GM18873 (cell line): ENCODE measurements around the gene FTCD.
"Not testable (repeated sequence)": the region's sequence is repeated elsewhere in the genome, so short reads cannot be mapped to it uniquely, and the experiment has no call there.

Experiments used
- ATAC-seq: cut with Tn5 transposase; IDR thresholded peaks from one replicate; pipeline ENCODE4 v1.9.1; 2021; ENCODE audit warnings: mild to moderate bottlenecking, moderate library complexity, moderate number of reproducible peaks; ENCODE audit not compliant: unreplicated experiment, low FRiP score

Gene FTCD

DNA sequence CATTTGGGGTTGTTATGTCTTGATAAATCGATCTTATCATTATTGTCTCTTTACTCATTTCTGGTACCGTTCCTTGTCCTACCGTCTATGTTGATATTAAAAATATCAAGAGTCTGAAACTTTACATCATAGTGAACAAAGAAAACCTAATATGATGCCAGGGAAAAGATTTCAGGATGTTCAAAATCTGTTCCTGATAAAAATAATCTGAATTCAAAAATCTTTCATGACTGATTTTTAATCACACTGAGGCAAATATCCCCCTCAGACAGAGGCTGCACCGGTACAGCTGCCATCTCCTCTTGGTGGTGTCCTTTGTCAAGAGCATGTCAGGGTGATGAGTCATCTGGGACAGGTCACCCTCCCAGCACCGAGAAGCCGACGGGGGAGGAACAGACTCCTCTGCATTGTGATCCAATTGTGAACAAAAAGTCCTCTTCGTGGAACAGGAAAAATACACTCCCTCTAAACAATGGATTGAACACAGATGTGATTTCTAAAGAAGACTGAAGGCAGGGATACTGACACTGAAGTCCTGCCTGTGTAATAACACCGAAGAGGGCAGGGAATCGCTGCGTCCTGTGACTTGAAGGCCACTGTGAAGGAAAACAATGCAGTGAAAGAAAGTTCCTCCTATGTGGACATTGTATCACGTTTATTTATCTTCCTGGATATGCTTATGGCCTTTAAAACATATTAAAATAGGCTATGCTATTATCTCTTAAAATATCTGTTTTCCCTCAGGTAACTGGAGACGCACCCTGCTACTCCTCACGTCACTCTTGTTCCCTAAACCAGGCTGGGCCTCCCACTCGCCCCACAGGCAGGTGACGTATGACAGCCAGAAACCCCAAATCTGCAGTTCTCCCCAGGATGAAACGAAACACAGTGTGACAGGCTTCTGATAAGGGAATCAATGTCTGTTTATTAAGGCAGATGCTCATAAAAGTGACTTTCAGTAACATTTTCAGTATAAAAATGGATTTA, 33.1 kb upstream of the FTCD start:
- no peak for ATAC-seq

DNA sequence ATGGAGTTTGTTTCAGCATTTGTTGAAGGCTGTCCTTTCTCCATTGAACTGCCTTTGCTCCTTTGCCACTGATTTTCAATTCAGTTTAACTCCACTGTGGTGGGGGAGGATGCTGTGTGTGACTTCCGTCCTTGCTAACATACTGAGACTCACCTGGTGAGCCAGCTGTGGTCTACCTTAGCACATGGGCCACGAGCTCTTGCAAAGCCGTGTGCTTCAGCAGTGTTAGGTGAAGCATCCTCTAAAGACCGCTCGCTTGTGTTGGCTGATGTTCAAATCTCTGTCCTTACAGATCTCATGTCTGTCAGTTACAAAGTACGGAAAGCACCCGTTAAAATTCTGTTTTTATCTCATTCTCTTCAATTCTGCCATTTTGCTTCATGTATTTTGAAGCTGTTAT, 32.4 kb upstream of the FTCD start:
- ATAC-seq, result no peak

DNA sequence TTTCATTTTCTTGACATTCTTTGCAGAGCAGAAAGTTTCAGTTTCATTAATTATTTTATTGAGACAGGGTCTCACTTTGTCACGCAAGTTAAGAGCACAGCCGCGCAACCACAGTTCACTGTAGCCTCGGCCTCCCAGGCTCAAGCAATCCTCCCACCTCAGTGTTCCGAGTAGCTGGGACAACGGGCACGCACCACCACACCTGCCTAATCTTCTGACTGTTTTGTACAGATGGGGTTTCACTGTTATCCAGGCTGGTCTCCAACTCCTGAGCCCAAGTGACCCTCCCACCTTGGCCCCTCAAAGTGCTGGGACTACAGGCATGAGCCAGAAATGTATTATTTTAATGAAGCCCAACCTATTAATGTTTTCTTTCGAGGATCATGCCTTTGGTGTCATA, 31.9 kb upstream of the FTCD start:
- no peak for ATAC-seq

DNA sequence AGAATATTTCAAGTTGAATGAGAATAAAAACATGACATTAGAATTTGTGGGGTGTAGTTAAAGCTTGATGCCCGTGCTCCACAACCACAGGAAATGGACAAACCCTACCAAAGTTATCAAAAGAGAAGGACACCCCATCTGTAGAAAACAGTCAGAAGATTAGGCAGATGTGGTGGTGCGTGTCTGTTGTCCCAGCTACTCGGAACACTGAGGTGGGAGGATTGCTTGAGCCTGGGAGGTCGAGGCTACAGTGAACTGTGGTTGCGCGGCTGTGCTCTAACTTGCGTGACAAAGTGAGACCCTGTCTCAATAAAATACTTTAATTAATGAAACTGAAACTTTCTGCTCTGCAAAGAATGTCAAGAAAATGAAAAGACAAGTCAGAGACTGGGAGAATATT, 30.3 kb upstream of the FTCD start:
- no peak for ATAC-seq

DNA sequence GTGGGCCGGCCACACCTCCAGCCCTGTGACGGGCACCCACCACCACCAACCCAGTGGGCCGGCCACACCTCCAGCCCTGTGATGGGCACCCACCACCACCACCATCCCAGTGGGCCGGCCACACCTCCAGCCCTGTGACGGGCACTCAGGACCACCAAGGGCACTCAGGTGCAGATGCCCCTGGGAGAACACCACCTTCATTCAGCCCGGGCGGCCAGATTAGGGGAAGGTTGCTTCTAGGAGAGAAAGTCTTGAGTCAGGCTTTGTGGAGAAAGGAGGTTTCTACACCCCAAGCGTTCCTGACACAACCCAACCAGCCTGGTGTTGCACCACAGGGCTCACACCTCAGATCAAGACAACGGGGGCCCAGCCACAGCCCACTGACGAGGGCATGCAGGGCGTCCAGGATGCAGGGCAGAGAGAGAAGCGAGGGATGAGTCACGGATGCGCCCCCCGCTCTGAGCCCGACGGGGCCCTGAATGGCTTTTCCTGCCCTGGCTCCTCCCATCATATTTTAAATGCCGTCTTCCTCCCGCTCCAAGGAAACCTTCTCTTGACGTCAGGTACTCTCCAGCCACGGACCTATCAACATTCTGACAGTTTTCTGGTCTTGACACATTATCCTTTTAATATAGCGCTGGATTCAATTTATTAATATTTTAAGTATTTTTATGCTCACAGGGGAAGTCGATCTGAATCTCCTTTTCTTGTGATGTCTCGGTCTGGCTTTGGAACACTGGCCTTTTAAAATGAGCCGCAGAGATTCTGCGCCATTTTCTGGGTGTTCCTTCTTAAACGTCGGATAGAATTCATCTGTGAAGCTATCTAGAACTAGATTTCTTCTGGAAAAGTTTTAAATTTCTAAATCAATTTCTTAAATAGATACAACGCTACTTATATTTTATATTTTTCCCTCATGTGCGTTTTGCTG, 29.5 kb upstream of the FTCD start:
- ATAC-seq, result no peak

DNA sequence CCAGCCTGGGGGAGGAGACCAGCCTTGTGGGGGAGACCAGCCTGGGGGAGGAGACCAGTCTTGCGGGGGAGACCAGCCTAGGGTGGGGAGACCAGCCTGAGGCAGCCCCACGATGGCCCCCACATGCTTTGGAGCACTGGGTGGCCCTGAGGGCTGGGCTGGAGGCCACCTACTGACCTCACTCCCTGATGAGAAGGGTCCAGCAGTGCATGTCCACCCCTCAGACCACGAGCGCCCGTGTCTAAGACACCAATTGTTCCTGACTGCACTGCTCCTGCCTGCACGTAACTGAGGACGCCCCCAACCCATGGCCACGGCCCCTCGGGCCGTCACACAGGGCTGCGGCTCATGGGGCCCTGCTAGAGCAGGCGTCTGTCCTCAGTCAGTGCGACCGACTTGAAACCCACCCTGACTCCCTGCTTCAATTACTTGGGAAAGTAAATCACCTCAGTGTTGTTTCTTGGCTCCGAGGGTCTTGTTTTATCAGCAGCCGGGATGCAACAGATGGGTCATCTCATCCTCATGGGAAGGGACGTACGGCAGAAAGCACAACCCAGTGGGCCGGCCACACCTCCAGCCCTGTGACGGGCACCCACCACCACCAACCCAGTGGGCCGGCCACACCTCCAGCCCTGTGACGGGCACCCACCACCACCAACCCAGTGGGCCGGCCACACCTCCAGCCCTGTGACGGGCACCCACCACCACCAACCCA, 28.7 kb upstream of the FTCD start, which contains the start of gene SPATC1L:
SPATC1L (minus strand) TSS at position 550 of the 715 bp plus-strand sequence. CDS start 1,643 bp downstream, outside the sequence.
- no peak for ATAC-seq

DNA sequence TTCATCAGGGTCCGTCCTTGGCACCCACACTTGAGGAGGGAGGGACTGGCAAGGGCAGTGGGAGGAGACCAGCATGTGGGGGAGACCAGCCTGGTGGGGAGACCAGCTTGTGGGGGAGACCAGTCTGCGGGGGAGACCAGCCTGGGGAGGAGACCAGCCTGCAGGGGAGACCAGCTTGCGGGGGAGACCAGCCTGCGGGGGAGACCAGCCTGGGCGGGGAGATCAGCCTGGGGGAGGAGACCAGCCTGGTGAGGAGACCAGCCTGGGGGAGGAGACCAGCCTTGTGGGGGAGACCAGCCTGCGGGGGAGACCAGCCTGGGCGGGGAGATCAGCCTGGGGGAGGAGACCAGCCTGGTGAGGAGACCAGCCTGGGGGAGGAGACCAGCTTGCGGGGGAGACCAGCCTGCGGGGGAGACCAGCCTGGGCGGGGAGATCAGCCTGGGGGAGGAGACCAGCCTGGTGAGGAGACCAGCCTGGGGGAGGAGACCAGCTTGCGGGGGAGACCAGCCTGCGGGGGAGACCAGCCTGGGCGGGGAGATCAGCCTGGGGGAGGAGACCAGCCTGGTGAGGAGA, 28.0 kb upstream of the FTCD start:
- not testable (repeated sequence) for ATAC-seq

DNA sequence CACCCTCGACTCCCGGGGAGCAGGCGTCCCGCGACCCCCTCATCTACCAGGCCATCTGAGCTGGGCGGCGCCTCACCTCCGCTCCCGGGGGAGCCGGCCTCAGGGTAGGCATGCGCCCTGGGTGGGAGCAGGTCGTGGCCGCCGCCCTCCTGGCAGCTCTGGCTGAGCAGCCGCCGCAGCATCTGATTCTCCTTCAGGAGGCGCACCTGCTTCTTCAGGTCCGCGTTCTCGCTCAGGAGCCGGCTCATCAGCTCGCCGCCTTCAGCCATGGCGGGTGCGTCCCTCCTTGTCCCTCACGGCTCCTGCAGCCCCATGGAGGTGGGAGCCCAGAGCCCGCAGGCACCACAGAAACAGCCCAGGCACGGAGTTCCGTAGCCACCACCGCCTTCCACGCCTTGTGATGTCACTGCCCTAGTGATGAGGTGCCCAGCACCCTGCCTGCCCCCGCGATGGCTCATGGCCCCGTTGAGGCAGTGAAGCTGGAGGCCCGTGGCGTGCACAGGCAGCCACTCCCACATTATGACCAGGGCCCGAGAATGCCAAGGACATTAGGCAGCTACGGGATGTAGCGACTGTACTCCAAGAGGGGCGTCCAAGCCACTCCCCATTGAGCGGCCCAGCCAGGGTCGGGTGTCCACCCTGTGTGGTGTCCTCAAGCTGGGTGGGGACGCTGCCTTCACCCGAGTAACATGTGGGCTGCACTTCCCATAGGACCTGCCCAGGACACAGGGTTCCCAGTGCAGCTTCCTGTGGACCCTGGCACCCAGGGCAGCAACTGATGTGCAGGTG, 27.4 kb upstream of the FTCD start:
- no peak for ATAC-seq

DNA sequence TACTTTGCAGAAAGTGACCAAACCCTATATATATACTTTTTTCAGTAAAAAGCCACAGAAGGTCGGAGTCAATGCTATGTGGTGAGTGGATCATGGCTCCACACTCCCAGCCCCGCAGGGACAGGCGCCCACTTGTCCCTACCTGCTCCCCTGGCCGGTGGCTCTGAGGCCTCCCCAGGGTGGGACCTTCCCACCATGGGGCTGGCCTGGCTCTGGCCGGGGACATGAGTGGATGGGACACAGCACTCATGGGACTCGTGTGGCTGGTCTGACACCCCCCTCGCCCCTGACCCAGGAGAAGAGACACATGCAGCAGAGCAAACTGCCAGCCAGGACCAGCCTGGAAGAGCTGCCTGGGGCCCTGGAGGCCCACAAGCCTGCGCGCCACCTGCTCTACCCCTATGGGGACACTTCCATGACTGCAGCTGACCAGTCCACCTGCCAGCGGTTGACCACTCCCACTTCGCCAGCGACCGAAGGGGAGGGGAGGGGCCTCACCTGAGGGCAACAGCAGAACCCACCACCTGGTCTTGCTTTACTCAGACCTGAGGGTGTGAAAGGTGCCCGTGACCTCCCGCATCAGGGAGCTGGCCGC, 26.7 kb upstream of the FTCD start:
- ATAC-seq, result no peak

DNA sequence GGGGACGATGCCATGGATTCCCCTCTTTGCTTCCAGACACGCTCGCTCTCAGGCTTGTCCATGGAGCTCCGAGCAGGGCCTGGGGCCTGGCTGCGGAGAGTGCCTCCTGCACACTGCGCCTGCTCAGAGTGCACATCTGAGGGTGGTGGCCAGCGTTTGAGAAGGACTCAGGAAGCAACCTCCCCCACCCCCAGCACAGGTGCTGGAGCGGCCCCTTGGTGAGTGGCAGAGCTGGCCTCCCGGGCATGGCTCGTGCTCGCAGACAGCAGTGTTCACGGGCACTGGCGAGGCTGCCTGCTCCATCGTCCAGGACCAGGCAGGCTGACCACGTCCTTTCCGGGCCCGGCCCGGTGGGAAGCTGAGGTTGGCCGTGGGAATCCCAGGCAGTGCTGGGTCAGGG, 26.1 kb upstream of the FTCD start:
- ATAC-seq, result no peak

DNA sequence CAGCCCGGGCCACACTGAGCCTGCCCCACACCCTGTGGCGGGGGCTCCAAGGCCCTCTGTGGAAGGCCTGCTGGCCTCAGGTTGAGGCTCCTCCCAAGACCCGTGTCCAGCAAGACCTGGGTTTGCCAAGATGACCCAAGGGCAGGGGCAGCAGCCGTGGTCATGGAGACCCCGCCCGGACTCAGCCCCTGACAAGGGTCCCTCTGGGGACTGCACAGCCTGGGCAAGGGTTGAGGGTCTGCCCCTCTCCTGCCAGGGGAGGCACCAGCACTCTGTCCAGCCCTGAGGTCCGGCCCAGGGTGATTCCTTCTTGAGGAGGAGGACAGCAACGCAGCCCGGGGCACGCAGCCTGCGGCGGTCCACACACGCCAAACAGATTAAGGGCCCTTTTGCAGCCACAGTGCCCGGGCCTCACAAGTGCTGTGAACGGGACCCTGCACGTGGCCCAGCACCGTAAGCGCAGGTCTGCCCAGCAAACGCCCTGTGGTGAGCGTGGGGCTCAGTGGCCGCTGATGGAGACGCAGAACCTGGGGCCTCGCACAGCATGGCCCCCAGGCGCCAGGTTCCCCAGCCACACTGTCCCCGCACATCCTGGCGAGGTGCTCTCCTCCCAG, 25.5 kb upstream of the FTCD start:
- no peak for ATAC-seq

DNA sequence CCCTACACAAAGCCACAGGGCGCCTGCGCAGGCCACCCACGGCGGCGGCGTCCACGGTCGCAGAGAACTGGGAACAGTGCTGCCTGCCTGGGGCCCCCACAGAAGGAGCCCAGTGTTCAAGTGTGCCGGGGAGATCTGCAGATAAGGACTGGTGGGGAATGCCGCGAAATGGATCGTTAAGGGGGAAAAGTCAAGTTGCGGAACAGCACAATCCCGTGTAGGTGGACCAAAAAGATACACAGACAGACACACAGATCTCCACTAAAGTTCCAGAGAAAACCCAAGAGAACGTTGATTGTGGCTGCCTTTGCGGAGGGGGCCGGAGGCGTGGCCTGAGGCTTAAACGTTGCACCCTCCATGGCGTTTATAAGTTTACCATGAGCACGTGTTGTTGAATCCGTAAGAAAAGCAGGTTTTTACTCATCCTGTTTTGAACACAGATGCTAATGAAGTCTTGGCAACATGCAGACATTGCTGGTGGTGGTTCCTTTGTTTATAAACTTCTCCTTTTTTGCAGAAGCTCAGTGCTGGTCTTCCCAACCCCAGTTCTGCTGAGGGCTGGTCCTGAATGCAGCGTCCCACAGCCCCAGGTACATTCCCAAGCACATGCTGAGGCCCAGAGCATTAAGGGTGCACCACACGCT, 24.8 kb upstream of the FTCD start:
- no peak for ATAC-seq

DNA sequence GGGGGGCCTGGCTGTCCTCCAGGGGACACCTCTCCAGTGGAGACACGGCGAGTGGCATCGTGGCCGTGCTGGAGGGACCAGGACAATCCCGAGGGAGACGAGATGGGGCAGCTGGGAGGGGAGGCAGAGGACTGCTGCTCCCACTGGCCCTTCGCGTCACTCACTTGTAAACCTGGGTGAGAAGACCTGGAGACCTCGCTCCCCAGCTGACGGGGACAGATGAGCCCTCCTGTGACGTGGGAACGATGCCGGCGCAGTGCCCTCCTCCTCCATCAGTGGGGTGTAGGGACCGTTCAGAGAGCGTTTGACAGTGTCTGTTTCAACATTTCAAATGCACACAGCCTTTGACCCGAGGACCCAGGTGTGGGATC, 24.3 kb upstream of the FTCD start:
- no peak for ATAC-seq

DNA sequence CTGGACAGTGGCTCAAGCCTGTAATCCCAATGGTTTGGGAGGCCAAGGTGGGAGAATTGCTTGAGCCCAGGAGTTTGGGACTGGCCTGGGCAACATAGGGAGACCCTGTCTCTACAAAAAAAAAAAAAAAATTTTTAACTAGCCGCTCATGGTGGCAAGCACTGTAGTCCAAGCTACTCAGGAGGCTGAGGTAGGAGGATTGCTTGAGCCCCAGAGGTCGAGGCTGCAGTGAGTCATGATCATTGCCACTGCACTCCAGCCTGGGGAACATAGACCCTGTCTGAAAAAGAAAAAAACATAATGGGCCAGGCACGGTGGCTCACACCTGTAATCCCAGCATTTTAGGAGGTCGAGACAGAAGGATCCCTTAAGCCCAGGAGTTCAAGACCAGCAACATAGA, 23.6 kb upstream of the FTCD start:
- ATAC-seq, result no peak

DNA sequence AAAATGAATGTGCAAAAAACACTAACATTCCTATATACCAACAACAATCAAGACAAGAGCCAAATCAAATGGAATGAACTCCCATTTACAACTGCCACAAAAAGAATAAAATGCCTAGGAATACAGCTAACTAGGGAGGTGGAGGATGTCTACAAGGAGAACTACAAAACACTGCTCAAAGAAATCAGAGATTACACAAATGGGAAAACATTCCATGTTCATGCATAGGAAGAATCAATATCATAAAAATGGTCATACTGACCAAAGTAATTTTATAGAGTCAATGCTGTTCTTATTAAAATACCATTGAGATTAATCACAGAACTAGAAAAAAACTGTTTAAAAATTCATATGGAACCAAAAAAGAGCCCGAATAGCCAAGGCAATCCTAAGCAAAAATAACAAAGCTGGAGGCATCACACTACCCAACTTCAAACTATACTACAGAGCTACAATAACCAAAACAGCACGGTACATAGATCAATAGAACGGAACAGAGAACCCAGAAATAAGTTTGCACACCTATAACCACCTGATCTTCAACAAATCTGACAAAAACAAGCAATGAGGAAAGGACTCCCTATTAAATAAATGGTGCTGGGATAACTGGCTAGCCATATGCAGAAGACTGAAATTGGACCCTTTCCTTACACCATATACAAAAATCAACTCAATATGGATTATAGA, 21.2 kb upstream of the FTCD start:
- ATAC-seq, result not testable (repeated sequence)

DNA sequence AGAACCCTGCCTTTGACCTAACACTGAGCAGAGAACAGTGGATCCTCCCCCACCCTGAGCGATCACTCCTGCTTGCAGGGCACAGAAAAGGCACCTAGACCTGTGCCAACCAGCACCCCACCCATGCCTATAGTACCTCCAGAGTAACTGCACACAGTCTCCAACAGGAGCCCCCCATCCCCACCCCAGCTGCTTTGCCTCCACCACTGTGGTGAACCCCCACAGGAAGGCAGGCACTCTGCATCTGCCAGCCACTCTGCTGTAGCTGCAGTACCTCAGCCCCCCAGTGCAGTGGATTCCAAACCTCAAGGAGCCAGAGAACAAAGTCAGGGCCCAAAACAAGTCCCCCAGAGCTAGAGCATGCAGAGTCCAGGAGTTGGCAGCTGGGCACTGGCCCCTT, 18.2 kb upstream of the FTCD start:
- ATAC-seq, result no peak

DNA sequence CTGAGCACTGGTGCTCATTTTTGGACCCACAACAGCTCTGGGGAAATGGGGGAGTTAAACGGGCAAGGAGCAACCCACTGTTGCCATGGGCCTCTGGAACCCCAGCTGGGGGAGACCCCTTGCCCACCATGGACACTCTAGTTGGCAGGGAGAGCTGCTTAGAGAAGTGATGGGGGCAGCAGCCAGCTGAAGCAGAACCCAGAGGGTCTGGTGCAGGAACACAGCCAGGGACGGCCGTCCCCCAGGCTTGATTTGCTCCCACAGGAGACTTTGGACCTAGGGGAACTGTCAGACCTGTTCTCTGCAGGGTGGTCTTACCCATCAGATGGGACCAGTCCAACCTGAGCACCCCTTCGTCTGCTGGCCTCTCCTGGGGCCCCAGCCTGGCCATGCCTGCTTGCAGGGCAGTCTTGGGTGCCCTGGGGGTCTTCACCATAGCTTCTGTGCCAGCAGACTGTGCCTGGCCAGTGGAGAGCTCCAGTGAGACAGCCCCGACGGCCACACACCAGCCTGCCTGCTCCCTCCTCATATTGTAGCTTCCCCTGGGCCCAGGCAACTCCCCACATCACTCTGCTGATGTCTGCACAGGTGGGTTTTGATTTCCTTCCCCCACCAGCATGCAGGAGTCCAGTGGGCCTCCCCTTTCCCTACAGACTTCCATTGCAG, 17.6 kb upstream of the FTCD start:
- ATAC-seq, result no peak
